GM18526 (cell line): ENCODE results near the gene POLN.

Experiments used
- POLR2A ChIP-seq: IDR thresholded peaks from 3 replicates; pipeline ENCODE4 v1.6.1; 2011; ENCODE audit not compliant: insufficient read length; ENCODE audit errors: extremely low read depth

The POLN gene

GRCh38 chr4:2059726-2060602 is 182.0 kb downstream of the POLN start:
- no peak for TF ChIP-seq POLR2A

- no peak for TF ChIP-seq POLR2A
Observed at GRCh38 chr4:2059046-2059725, 182.7 kb downstream of the POLN start, which contains the start of gene NAT8L. Gene NAT8L, plus strand, starts transcription at chr4:2059327. Its CDS starts 185 bp downstream, at chr4:2059512.

GRCh38 chr4:2058264-2059045 is 183.5 kb downstream of the POLN start:
- no peak for TF ChIP-seq POLR2A

GRCh38 chr4:2057382-2058065 is 184.4 kb downstream of the POLN start:
- no peak for TF ChIP-seq POLR2A

- no peak for TF ChIP-seq POLR2A
Observed at GRCh38 chr4:2054217-2054616, 187.7 kb downstream of the POLN start.

- no peak for TF ChIP-seq POLR2A
Observed at GRCh38 chr4:2051086-2051485, 190.8 kb downstream of the POLN start.

- no peak for TF ChIP-seq POLR2A
Observed at GRCh38 chr4:2049811-2050210, 192.1 kb downstream of the POLN start.

- no peak for TF ChIP-seq POLR2A
Observed at GRCh38 chr4:2049381-2049780, 192.5 kb downstream of the POLN start.

- no peak for TF ChIP-seq POLR2A
Observed at GRCh38 chr4:2048831-2049230, 193.1 kb downstream of the POLN start.

GRCh38 chr4:2047781-2048581 is 193.9 kb downstream of the POLN start:
- TF ChIP-seq POLR2A: no peak

- TF ChIP-seq POLR2A: no peak
Observed at GRCh38 chr4:2047031-2047660, 194.8 kb downstream of the POLN start.

- no peak for TF ChIP-seq POLR2A
Observed at GRCh38 chr4:2046031-2046961, 195.6 kb downstream of the POLN start.

GRCh38 chr4:2045518-2045951 is 196.4 kb downstream of the POLN start:
- no peak for TF ChIP-seq POLR2A
